Cerebellar cortex (tissue), 1 donor: ENCODE measurements around the gene NPNT.
A peak's percentile ranks its signal among the peaks of the same experiment; 100 is the strongest.

Experiments used
- DNase-seq: peaks from one replicate; pipeline ENCODE4 v3.0.0-alpha.2; 2015; ENCODE audit warnings: low spot score

NPNT gene

DNA sequence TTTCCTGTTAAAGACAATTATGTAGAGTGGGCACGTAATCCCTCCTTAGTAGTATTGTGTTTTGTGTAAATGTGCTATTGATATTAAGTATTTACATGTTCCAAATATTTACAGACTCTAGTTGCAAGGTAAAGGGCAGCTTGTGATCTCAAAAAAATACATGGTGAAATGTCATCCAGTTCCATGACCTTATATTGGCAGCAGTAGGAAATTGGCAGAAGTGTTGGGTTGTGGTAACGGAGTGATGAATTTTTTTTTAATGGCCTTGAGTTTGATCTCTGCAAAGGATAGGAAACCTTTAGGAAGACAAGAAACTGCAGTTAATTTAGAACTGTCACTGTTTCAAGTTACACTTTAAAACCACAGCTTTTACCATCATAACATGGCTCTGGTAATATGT, 74.3 kb downstream of the NPNT start:
- no peak for DNase-seq

DNA sequence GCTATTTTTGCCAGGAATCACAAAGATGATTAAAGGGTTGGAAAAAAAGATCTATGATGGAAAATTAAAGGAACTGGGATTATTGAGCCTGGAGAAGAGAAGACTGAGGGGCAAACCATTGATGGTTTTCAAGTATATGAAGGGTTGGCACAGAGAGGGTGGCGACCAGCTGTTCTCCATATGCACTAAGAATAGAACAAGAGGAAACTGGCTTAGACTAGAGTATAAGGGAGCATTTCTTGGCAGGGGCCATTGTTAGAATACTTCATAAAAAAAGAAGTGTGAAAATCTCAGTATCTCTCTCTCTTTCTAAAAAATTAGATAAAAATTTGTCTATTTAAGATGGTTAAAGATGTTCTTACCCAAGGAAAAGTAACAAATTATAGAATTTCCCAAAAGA, 75.1 kb downstream of the NPNT start:
- DNase-seq: no peak

DNA sequence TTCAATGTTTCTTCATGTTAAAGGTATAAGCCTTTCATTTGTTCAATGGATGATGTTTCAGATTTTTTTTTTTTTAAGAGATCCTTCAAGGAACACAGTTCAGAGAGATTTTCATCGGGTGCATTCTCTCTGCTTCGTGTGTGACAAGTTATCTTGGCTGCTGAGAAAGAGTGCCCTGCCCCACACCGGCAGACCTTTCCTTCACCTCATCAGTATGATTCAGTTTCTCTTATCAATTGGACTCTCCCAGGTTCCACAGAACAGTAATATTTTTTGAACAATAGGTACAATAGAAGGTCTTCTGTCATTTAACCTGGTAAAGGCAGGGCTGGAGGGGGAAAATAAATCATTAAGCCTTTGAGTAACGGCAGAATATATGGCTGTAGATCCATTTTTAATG, 75.8 kb downstream of the NPNT start:
- no peak for DNase-seq

DNA sequence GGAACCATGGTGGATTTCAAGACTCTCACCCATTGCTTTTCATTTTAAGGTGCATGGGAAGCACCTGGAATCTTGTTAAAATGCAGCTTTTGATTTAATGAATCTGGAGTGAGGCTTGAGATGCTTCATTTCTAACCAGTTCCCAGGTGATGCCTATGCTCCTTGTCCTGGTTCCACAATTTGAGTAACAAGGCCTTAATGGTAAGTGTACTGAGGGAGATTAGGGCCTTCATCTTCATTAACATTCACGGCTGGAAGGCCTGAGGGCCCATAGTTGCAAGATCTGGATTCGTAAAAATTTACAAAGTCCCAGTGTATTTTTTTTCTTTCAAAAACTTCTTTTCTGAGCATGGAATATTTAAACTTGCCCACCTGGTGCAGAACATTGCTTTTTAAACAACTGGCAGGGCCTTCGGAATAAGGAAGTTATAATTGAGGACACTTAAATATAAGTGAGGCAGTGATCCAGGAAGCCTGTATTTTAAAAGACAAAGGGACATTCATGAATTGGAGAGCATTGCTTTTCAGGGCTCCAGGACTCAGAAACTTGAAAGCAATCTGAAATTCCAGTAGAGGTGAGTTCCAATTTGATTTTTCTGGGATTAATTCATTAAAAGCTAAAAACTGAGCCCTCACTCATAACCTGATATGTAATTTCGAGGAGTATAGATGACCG, 77.8 kb downstream of the NPNT start:
- DNase-seq: no peak

DNA sequence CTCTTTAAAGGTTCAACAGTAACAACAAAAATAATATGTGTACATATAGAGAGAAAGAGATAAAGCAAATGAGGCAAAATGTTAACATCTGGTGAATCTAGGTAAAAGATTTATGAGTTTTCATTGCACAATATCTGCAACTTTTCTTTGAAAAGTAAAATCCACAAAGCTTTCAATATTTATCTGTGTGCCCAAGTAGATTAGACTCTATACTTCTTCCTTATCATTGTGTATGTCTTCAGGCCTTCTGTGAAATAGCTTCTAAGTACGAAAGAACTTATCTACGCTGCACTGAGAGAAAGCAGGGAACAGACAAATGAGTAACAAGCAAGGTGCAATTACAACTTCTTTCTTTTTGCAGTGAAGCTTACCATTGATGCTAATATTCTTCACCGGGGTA, 81.6 kb downstream of the NPNT start:
- no peak for DNase-seq

DNA sequence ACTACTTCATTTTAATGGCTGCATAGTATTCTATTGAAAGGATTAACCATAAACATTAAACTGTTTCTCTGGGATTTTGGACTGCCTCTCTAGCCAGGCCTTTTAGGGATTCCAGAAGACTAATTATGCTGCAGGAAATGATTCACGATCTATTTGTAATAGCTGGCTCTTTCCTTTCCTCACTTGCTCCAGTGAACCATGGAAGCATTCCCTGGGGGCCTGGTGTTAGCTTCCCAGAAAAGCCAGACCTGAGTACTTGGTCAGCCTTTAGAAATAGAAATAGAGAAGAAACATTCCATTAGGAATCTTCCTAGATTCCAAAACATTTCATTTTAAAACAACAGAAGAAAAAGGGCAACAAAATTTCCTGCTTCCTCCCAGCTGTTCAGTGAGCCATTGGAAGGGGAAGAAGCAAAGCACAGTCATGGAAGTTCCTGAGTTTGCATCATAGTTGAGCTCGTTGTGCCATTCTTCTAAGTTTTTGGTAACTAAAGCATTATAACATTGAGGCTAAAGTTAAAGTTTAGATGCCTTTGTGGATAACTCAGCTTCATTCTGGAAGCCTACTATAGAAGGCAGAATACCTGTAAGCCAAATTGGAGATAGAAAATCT, 83.5 kb downstream of the NPNT start:
- no peak for DNase-seq

DNA sequence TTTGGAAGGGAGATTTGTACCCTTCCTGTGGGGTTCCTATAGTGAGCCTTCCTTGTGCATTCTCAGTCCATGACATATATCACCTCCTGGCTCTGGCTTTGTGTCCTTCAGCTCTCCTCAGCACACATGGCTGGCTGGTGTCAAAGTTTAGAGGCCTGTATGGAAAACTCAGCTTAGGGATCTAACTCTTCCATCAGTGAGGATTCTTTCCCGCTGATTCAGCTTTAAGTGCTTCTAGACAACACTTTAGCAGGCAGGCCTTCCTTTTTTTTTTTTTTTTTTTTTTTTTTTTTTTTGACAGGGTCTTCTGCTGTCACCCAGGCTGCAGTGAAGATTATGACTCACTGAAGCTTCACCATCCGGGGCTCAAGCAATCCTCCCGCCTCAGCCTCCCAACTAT, 84.2 kb downstream of the NPNT start:
- no peak for DNase-seq

DNA sequence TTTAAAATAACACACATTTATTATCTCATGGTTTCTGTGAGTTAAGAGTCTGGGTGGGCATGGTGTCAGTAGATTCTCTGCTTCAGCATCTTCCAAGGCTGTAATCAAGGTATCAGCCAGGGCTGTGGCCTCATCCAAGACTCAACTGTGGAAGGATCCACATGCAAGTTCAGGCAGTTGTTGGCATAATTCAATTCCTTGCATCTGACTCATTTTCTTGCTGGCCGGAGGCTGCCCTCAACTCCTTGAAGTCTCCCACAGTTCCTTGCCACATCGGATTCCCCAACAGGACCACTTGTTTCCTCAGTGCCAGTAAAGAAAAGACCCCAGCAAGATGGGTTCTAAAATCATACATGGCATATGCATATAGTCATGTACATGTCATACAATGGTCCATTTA, 93.4 kb downstream of the NPNT start:
- no peak for DNase-seq

DNA sequence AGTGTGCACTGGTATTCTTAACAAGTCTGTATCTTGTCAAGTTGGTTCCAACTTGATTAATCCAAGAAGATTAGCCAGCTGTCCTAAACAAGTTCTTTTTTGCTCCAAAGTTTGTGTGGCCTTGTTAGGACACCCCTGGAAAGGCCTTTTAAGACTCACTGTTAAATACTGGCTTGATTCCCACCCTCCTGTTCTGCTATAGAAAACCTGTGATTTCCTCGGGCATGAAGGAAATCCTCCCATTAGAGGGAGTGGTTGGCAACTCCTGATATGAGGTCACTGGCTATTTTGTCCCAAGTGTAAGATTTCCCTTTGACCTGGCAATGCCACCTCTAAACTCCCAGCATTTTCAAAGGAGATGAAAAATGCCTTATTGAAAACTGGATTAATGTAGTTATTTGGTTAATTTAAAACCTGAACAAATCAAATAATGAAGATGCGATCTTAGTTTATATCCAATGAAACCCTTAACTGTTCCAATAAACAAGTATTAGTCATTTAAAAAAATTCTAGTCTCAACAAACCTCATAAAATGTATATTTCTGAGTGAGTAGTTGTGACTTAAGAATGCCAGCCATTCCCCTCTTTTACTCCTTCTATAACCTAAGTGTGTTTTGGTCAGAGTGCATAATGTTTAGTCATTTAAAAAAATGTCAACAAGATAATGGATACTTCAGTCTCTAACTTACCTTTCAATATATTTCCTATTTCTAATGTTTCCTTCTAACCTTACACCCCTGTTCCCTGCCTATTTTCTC, 94.4 kb downstream of the NPNT start:
- DNase-seq: no peak

DNA sequence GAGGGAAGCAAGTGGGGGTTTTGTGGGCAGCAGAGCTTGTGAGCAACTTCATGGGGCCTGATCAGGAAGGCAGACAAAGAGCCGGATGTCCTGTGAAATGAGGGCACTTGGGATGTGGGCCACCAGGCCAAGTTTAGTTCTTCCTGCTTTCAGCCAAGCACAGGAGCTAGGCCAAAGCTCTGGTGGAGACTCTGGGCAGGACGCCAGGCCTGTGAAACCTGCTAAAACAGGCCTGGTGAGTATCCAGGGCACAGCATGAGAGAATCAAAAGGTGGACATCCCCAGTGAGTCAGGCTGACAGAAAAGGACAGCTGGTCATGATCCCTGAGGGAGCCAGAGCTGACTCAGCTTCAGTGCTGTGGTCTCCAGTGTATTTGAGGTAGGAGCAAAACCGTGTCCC, 95.7 kb downstream of the NPNT start:
- DNase-seq: peak; percentile 95

DNA sequence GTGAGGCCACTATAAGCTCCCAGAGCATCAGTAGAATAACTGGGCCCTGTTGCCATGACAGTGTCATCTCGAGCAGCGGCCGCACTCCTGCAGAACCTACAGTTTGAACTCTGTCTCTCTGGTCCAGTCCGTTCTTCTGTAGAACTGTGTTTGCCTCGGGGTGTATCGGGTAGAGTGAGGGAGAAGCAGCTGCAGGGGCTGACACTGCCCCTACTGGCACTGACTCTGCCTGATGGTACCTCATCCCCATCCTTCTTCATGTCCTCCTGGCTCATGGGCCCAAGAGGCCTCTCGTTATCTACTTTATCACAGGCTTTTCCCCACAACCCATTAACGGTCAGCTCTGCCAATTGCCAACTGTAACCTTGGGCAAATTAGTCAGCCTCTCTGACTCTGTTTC, 96.5 kb downstream of the NPNT start:
- DNase-seq: no peak

DNA sequence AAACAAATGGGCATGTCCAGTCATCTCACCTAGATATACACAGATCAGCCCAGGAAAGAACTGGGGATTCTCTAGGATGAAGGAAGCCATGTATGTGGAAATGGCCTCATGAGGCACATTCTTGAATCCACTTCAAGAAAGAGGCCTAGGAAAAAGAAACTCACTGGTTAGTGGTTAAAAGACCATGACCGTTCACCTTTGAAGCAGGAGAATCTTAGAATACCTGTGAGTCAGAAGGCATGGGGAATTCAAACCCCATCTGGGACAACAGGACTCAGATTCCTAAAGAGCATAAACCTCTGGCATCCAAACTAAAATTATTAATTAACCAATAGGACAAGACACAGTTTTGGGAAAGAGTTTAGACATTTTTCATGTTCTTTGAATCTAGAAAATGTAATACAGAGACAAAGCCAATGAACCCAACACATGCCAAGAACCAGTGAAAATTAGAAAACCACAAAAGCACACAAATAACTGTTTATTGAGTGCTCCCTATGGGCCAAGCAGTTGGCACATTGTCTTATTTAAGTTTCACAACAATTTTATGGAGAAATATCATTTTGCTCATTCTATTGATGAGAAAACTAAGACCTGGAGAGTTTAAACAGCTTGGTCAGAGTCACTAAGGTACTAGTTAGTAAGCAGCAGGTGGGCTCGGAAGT, 97.5 kb downstream of the NPNT start:
- no peak for DNase-seq

DNA sequence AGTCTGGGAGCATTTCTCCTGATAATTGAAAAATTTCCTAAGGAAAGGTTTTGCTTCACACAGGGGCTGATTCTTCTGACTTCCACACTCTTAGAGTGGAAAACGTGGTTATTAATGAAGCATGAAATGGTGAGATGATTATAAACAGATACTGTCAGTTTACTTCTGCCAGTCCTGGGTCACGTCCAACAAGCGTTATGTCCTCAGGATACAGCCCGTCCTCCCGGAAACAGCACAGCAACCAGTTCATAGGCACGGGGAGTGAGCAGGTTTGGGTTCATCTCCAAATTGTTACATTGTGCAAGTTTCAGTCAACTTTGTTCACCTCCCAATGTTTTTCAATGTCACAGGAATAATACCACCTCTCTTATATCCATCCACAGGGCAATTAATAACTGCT, 98.8 kb downstream of the NPNT start:
- DNase-seq: no peak

DNA sequence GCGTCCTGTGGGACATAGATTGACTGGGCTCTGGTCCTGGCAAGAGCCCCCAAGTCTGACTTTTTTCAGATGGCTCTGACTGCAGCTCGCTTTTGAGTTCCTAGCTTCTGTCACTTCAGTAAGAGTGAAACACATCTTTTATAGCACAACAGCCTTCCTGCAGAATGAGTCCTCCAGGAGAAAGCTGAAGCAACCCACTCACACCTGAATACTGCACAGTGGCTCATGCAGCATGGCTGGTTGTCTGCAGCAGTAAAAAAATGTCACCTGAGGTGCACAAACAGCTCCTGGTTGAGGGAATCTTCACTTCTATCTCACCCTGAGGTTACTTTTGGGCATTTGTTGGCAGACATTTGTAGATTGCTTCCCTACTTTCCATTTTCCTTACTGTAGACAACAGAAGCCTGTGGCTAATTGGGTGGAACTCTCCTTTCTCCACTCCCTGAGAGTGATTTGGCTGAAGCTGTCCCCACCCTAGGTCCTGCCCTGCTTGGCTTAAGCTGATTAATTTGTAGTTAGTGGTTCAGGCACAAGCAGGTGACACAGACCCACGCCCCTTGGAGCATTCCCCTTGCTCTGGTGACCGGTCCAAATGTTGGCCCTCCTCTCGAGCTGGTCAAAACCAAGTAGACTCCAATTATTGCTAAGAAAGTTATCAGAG, 99.7 kb downstream of the NPNT start:
- DNase-seq: no peak

DNA sequence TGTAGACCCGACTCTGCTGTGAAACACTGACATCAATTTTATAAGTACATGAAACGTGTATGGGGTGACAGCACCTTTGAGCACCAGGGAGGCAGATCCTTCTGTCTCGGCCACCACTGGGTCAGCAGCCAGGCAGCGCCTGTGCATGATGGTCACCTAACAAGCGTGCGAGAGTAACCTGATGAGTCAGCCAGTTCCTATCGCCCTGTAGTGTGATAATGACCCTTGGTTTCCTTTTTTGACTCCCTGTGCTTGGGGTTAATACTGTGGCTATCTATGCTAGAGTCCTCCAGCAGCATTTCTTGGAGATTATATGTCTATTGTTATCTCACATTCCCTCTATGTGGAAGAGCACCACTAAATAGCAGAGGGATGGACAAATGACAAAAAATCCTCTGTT, 101.6 kb downstream of the NPNT start:
- no peak for DNase-seq

DNA sequence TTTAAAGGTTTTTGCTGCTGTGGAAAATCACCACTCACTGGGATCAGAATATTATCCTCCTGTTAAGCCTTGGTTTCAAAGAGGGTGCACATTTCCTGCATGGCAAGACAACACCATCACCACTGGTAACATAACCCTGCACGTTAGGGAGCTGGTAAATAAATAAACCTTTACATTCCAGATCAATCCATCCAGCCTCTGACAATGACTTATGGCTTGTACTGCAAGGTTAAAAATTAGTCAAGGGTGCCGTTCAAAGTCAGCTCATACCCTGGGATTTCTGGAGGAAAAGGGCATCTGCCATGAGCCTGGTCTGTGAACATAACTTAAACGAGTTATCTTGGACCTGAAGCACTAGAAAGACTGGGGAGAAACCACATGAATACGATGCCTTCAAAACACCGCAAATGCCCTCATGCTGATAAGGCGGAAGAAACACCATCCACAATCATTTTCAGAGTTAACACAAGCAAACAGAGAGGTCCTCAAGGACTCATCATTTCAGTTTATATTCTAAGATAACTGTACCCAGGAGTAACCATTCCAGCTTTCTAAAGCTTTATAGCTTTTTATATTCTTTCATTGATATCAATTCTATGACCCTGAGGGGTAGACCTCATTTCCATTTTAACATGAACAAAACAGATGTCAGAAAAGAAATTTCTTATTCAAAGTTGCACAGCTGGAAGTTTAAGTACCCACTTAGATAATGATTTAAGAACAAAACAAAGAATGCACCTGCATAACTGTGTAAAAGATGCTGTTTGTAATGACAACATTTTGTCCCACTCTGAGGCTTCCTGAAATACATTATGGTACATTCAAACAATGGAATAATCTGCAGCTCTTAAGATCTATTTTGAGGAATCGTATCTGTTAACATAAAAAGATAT, 103.1 kb downstream of the NPNT start:
- no peak for DNase-seq

DNA sequence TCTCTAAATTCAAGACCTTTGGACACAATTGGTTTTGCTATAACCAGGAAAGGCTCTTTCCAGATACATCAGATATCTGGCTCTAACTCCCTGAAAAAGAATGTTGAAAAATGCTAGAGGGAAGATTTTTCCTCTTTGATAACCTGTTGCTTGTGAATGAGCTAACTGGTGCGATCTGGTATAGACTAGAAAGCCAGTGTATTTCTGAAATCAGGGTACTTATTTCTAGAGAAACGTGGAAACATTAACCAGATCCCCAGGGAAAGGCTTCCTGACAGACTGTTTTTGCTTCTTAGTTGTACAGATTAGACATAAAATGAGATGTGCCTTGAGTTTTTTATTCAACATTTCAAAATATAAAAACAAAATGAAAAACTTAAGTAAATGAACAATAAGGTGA, 107.7 kb downstream of the NPNT start:
- no peak for DNase-seq

DNA sequence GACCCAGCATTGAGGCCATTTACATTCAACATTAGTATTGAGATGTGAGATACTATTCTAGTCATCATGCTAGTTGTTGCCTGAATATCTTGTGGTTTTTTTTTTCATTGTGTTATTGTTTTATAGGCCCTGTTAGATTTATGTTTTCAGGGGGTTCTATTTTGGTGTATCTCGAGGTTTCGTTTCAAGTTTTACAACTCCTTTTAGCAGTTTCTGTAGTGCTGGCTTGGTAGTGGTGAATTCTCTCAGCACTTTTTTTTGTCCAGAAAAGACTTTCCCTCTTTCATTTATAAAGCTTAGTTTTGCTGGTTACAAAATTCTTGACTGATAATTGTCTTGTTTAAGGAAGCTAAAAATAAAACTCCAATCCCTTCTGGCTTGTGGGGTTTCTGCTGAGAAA, 115.5 kb downstream of the NPNT start:
- no peak for DNase-seq

DNA sequence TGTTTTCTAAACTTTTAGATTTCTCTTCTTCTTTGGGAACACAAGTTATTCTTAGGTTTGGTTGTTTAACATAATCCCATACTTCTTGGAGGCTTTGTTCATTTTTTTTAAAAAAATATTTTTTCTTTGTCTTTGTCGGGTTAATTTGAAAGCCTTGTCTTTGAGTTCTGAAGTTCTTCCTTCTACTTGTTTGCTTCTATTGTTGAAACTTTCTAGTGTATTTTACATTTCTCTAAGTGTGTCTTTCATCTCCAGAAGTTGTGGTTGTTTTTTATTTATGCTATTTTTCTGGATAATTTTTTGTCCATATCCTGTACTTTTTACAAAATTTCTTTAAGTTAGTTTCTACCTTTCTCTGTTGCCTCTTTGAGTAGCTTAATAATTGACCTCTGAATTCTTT, 116.1 kb downstream of the NPNT start:
- no peak for DNase-seq

DNA sequence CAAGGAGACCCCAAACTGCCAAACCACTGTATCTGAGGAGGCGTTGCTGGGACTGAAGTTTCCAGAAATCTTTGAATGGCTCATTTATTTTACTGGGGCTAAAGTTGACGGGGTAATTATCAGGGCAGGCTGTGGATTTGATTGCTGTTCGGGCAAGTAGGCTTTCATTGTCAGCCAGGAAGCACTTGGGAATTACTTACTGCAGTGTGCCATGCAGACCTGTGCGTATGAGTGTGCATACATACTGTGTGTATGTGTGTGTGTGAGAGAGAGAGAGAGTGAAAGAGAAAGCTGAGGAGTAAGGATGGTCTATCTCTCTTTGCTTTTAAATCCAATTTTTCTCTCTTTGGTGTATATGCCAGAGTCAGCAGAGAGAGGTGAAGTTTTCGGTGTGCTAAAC, 122.7 kb downstream of the NPNT start:
- DNase-seq: no peak

DNA sequence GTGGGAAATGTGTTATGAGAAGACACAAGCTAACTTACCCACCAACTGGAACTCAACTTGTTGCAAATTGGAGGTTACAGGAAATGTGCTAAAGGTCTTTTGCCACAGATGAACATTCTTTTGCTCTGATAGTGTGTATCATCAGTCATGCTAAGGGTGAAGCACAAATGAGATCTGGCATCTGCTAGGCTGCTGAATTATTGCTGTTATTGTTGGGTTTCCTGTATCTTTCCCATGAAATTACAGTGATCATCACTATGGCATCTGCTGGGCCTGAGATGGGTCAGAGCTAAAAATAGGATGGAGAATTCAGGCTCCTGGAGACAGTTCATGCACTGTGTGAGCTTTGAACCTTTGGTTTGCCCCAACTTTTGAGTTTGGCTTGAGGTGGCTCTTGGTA, 124.5 kb downstream of the NPNT start:
- no peak for DNase-seq
